ENCODE data around the gene AGPAT1. TPM values are rescaled to one million over a fixed set of nuclear protein-coding genes. Genes with fewer than 3 reads are reported as not detected.
A peak's percentile ranks its signal among the peaks of the same experiment; 100 is the strongest.

AGPAT1 gene
- total and polyA plus RNA-seq, 2 experiments from 2014 or later = 39.8 to 82.1 TPM

DNA sequence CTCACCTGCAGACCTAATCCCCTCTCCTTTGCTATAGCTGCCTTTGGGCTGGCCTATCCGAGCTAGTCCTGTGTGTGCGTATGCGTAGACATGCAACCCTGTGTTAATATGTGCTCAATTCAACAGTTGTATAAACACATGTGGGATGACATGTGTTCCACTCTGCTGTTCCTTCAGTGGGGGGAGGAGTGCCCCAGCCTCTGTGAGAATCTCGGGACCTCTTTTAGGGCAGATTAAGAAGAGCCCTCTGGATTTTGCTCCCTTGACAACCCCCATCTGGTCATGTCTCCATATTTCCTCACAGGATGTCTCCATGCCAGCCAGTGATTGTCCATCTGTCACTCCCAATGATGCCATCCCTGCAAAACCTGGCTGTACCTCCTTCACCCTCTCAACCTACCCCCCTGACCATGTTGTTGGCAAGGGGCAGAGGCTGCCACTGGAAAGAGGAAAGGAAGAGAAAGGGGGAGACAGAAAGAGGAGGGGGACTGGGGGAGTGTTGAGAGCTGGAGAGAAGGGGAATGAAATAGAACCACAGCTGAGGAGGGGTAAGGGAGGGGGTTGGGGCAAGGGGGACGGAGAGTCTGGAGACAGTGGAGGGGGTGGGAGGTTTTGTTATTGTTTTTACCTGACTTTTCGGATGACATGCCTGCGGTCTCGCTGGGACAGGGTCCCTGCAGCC is 24.6 kb downstream of the AGPAT1 start:
- H3K9me2 ChIP-seq (ENCODE audit: insufficient read depth) = no peaks in the 10 kb centered on the region; the same call in 1 of the 2 replicates
- H3K27me3 ChIP-seq (ENCODE audit: insufficient read depth) = peaks cover 44% of the 10 kb centered on the region

More for the DNA sequence above, 24.6 kb downstream of the AGPAT1 start:
- ATAC-seq = no peak
- no peak overlapping the region for H3K27ac Mint-ChIP-seq
- H3K4me1 Mint-ChIP-seq = peaks cover 60% of the 10 kb centered on the region
- H3K4me3 Mint-ChIP-seq = peak overlapping the region; percentile 94
- TF ChIP-seq, protein P1, sequence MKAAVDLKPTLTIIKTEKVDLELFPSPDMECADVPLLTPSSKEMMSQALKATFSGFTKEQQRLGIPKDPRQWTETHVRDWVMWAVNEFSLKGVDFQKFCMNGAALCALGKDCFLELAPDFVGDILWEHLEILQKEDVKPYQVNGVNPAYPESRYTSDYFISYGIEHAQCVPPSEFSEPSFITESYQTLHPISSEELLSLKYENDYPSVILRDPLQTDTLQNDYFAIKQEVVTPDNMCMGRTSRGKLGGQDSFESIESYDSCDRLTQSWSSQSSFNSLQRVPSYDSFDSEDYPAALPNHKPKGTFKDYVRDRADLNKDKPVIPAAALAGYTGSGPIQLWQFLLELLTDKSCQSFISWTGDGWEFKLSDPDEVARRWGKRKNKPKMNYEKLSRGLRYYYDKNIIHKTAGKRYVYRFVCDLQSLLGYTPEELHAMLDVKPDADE (IDR thresholded peaks at IDR 0.05) = no peak
- TF ChIP-seq POLR2AphosphoS5 (IDR thresholded peaks at IDR 0.05; ENCODE audit: low read depth) (no peak), STAT1 (IDR thresholded peaks at IDR 0.05; ENCODE audit: unreplicated experiment) (no peak), EZH2 (IDR thresholded peaks at IDR 0.05; ENCODE audit: low read depth, unreplicated experiment) (peak; percentile 42), NANOG (IDR thresholded peaks at IDR 0.05; ENCODE audit: borderline replicate concordance) (no peak), CREB1 (CRISPR knock-in tag; IDR thresholded peaks at IDR 0.05; ENCODE audit: low read depth) (no peak)
- TF ChIP-seq, protein P2, sequence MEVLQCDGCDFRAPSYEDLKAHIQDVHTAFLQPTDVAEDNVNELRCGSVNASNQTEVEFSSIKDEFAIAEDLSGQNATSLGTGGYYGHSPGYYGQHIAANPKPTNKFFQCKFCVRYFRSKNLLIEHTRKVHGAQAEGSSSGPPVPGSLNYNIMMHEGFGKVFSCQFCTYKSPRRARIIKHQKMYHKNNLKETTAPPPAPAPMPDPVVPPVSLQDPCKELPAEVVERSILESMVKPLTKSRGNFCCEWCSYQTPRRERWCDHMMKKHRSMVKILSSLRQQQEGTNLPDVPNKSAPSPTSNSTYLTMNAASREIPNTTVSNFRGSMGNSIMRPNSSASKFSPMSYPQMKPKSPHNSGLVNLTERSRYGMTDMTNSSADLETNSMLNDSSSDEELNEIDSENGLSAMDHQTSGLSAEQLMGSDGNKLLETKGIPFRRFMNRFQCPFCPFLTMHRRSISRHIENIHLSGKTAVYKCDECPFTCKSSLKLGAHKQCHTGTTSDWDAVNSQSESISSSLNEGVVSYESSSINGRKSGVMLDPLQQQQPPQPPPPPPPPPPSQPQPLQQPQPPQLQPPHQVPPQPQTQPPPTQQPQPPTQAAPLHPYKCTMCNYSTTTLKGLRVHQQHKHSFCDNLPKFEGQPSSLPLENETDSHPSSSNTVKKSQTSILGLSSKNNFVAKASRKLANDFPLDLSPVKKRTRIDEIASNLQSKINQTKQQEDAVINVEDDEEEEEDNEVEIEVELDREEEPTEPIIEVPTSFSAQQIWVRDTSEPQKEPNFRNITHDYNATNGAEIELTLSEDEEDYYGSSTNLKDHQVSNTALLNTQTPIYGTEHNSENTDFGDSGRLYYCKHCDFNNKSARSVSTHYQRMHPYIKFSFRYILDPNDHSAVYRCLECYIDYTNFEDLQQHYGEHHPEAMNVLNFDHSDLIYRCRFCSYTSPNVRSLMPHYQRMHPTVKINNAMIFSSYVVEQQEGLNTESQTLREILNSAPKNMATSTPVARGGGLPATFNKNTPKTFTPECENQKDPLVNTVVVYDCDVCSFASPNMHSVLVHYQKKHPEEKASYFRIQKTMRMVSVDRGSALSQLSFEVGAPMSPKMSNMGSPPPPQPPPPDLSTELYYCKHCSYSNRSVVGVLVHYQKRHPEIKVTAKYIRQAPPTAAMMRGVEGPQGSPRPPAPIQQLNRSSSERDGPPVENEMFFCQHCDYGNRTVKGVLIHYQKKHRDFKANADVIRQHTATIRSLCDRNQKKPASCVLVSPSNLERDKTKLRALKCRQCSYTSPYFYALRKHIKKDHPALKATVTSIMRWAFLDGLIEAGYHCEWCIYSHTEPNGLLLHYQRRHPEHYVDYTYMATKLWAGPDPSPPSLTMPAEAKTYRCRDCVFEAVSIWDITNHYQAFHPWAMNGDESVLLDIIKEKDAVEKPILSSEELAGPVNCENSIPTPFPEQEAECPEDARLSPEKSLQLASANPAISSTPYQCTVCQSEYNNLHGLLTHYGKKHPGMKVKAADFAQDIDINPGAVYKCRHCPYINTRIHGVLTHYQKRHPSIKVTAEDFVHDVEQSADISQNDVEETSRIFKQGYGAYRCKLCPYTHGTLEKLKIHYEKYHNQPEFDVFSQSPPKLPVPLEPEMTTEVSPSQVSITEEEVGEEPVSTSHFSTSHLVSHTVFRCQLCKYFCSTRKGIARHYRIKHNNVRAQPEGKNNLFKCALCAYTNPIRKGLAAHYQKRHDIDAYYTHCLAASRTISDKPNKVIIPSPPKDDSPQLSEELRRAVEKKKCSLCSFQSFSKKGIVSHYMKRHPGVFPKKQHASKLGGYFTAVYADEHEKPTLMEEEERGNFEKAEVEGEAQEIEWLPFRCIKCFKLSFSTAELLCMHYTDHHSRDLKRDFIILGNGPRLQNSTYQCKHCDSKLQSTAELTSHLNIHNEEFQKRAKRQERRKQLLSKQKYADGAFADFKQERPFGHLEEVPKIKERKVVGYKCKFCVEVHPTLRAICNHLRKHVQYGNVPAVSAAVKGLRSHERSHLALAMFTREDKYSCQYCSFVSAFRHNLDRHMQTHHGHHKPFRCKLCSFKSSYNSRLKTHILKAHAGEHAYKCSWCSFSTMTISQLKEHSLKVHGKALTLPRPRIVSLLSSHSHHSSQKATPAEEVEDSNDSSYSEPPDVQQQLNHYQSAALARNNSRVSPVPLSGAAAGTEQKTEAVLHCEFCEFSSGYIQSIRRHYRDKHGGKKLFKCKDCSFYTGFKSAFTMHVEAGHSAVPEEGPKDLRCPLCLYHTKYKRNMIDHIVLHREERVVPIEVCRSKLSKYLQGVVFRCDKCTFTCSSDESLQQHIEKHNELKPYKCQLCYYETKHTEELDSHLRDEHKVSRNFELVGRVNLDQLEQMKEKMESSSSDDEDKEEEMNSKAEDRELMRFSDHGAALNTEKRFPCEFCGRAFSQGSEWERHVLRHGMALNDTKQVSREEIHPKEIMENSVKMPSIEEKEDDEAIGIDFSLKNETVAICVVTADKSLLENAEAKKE (CRISPR knock-in tag; IDR thresholded peaks at IDR 0.05) = no peak
- H3K27me3 Mint-ChIP-seq (ENCODE audit: insufficient read depth, low read depth, poor library complexity) = peaks cover 47% of the 10 kb centered on the region
- Histone ChIP-seq H4K20me1 (replicated peaks; ENCODE audit: insufficient read depth) (0 out of 2 replicates have a peak, but pooled peaks cover 5% of the 10 kb centered on the region), H3K27ac (ENCODE audit: low read depth) (no peak overlapping the region), H3K4me3 (peak overlapping the region; percentile 100), H3K79me2 (replicated peaks; ENCODE audit: insufficient read depth) (no peaks in the 10 kb centered on the region), H2AFZ (0 out of 2 replicates have a peak overlapping the region, but pooled peaks have one; percentile 99), H3K36me3 (ENCODE audit: insufficient read depth) (no peaks in the 10 kb centered on the region), H3K4me2 (peak overlapping the region; percentile 97), H3K4me1 (ENCODE audit: insufficient read depth) (peaks cover 38% of the 10 kb centered on the region), H3F3A (replicated peaks; ENCODE audit: low read depth) (peaks cover 9% of the 10 kb centered on the region)
- no peaks in the 10 kb centered on the region; the same call in 2 of the 3 replicates for H3K9me3 Mint-ChIP-seq
- DNase-seq (ENCODE audit: low spot score) = peak; percentile 64
- H3K36me3 Mint-ChIP-seq (ENCODE audit: low read depth) = peaks cover 10% of the 10 kb centered on the region; the same call in 1 of the 3 replicates

Data from GM23338 (cell line).